B cell (primary cell): ENCODE results near the gene GNL3.

Experiments
- CTCF ChIP-seq: fragments of 200-600 bp; IDR thresholded peaks from one replicate; pipeline ENCODE4 v1.8.0; 2022; ENCODE audit warnings: antibody characterized with exemption, mild to moderate bottlenecking
- EZH2 ChIP-seq: IDR thresholded peaks from 2 replicates; pipeline ENCODE4 v1.6.1; 2012; ENCODE audit warnings: borderline replicate concordance, low read depth, mild to moderate bottlenecking, moderate library complexity, low read length; ENCODE audit not compliant: insufficient read depth, poor library complexity, severe bottlenecking

DNA sequence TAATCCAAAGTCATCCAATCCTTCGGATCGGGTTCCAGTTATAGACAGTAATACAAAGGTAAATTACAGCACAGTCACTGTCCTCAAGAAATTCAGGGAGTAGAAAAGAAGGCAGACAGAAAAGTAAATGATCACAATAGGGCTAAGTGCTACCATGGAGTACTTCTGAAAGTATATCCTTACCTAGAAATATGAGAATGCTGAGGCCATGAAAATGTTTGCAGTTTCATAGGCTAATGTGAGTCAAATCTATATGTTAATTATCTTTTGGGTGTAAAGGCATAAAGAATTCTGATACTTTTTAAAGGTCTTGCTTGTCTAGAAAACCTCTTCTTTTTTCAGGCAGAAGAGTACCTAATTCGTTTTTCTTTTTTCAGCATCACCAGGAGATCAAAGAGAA, 29.9 kb upstream of the GNL3 start:
- TF ChIP-seq CTCF (no peak), EZH2 (no peak)
